Esophagus muscularis mucosa (tissue), 4 donors: ENCODE results near the gene ATP5MG.

Source experiments
- EP300 ChIP-seq: sonication (generic); formaldehyde crosslinking; IDR thresholded peaks from one replicate; pipeline ENCODE4 v1.6.1; 2017; ENCODE audit warnings: antibody characterized with exemption
- POLR2A ChIP-seq: fragments of 450-650 bp; IDR thresholded peaks from one replicate; pipeline ENCODE4 v1.6.1; 2017; ENCODE audit warnings: antibody characterized with exemption, moderate library complexity, mild to moderate bottlenecking, low read depth
- POLR2AphosphoS5 ChIP-seq, 2 donors: sonication (generic); formaldehyde crosslinking; IDR thresholded peaks; one replicate each; pipeline ENCODE4 v1.6.1; 2017; ENCODE audit warnings: antibody characterized with exemption in 2 of 2
- TF ChIP-seq, protein P1 (sequence below), 3 experiments: fragments of 200-600 bp in 2 of 3; fragments of 450-650 bp in 1 of 3; sonication (generic) in 2 of 3; IDR thresholded peaks; one replicate each; pipeline ENCODE4 v1.5.1; 2017 to 2019; ENCODE audit warnings: antibody characterized with exemption in 3 of 3, mild to moderate bottlenecking in 2 of 3, moderate library complexity in 1 of 3

DNA sequence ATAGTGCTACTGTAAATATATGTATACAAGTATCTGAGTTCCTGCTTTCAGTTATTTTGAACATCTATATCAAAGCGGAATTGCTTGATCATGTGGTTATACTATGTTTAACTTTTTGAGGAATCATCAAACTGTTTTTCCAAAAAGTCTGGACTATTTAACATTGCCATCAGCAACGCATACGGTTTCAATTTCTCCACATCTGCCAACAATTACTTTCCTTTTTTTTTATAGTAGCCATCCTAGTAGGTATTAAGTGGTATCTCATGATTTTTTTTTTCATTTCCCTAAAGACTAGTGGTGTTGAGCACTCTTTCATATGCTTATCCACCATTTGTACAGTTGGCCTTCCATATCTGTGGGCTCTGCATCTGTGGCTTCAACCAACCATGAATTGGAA lies 43.3 kb upstream of the ATP5MG start:
- TF ChIP-seq, protein P1, sequence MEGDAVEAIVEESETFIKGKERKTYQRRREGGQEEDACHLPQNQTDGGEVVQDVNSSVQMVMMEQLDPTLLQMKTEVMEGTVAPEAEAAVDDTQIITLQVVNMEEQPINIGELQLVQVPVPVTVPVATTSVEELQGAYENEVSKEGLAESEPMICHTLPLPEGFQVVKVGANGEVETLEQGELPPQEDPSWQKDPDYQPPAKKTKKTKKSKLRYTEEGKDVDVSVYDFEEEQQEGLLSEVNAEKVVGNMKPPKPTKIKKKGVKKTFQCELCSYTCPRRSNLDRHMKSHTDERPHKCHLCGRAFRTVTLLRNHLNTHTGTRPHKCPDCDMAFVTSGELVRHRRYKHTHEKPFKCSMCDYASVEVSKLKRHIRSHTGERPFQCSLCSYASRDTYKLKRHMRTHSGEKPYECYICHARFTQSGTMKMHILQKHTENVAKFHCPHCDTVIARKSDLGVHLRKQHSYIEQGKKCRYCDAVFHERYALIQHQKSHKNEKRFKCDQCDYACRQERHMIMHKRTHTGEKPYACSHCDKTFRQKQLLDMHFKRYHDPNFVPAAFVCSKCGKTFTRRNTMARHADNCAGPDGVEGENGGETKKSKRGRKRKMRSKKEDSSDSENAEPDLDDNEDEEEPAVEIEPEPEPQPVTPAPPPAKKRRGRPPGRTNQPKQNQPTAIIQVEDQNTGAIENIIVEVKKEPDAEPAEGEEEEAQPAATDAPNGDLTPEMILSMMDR (IDR thresholded peaks at IDR 0.05) = no peak
- TF ChIP-seq POLR2A (no peak), EP300 (no peak), POLR2AphosphoS5 (IDR thresholded peaks at IDR 0.05) (no peak)
